HEK293 (cell line): ENCODE data around the gene KRTAP10-4.

ENCODE experiments used
- CTCF ChIA-PET: fragments of 350-600 bp; formaldehyde crosslinking; extraction: SDS; loops from one replicate; lab custom pipeline; 2021; ENCODE audit warnings: antibody characterized with exemption; lab: Yijun Ruan, JAX
- POLR2A ChIA-PET: fragments of 300-600 bp; formaldehyde crosslinking; extraction: SDS; loops from one replicate; lab custom pipeline; 2020; ENCODE audit warnings: antibody characterized with exemption, inconsistent platforms; lab: Yijun Ruan, JAX
- H3K27ac ChIP-seq: fragments of 200-500 bp; sonication (Bioruptor generic); 2 replicates; pipeline ENCODE4 v1.5.1; 2014; ENCODE audit warnings: low read depth, low read length, control low read depth, inconsistent platforms; ENCODE audit errors: extremely low read depth
- H3K36me3 ChIP-seq, 2 experiments: fragments of 200-500 bp in 1 of 2; sonication (Bioruptor generic) in 1 of 2; 1 replicate in 1 of 2; 2 replicates in 1 of 2; pipeline ENCODE4 v1.5.1; 2014 to 2017; ENCODE audit warnings: inconsistent platforms in 2 of 2, low read length in 2 of 2; ENCODE audit not compliant: control insufficient read depth in 2 of 2, insufficient read depth in 1 of 2
- H3K4me1 ChIP-seq: fragments of 200-500 bp; sonication (Bioruptor generic); 2 replicates; pipeline ENCODE4 v1.5.1; 2014; ENCODE audit warnings: mild to moderate bottlenecking, low read length, inconsistent platforms; ENCODE audit not compliant: control insufficient read depth, insufficient read depth
- H3K4me3 ChIP-seq: 2 replicates; pipeline ENCODE4 v1.5.1; 2011; ENCODE audit warnings: low read depth, mild to moderate bottlenecking, control low read depth, low read length, moderate library complexity
- H3K9me3 ChIP-seq: fragments of 200-500 bp; sonication (Bioruptor generic); 2 replicates; pipeline ENCODE4 v1.5.1; 2014; ENCODE audit warnings: low read depth, low read length, inconsistent platforms; ENCODE audit not compliant: control insufficient read depth, insufficient read depth
- BCL11A ChIP-seq: fragments of 450-650 bp; formaldehyde crosslinking; IDR thresholded peaks from 2 replicates; pipeline ENCODE4 v1.5.1; 2016; ENCODE audit warnings: low read depth, missing biosample characterization, missing genetic modification characterization
- MYNN ChIP-seq: fragments of 450-650 bp; formaldehyde crosslinking; IDR thresholded peaks from 2 replicates; pipeline ENCODE4 v1.5.1; 2016; ENCODE audit warnings: missing biosample characterization, missing genetic modification characterization, borderline replicate concordance
- OSR2 ChIP-seq: fragments of 450-650 bp; formaldehyde crosslinking; IDR thresholded peaks from 2 replicates; pipeline ENCODE4 v1.5.1; 2016; ENCODE audit warnings: missing biosample characterization, missing genetic modification characterization
- PRDM4 ChIP-seq: fragments of 450-650 bp; formaldehyde crosslinking; IDR thresholded peaks from 2 replicates; pipeline ENCODE4 v1.5.1; 2017; ENCODE audit warnings: missing biosample characterization, missing genetic modification characterization
- YY1 ChIP-seq: fragments of 450-650 bp; formaldehyde crosslinking; IDR thresholded peaks from 2 replicates; pipeline ENCODE4 v1.5.1; 2018; ENCODE audit warnings: missing biosample characterization, missing genetic modification characterization
- ZBTB21 ChIP-seq: fragments of 450-650 bp; formaldehyde crosslinking; IDR thresholded peaks from 2 replicates; pipeline ENCODE4 v1.5.1; 2017; ENCODE audit warnings: missing biosample characterization, missing genetic modification characterization
- ZBTB8A ChIP-seq: fragments of 450-650 bp; formaldehyde crosslinking; IDR thresholded peaks from 2 replicates; pipeline ENCODE4 v1.5.1; 2016; ENCODE audit warnings: missing biosample characterization, missing genetic modification characterization
- ZNF121 ChIP-seq: fragments of 450-650 bp; formaldehyde crosslinking; IDR thresholded peaks from 2 replicates; pipeline ENCODE4 v1.5.1; 2016; ENCODE audit warnings: missing biosample characterization, missing genetic modification characterization
- ZNF169 ChIP-seq: fragments of 450-650 bp; formaldehyde crosslinking; IDR thresholded peaks from 2 replicates; pipeline ENCODE4 v1.5.1; 2016; ENCODE audit warnings: missing biosample characterization, missing genetic modification characterization
- ZNF184 ChIP-seq: fragments of 450-650 bp; IDR thresholded peaks from 2 replicates; pipeline ENCODE4 v1.5.1; 2018; ENCODE audit warnings: missing biosample characterization, mild to moderate bottlenecking, missing genetic modification characterization
- ZNF211 ChIP-seq: fragments of 450-650 bp; formaldehyde crosslinking; IDR thresholded peaks from 2 replicates; pipeline ENCODE4 v1.5.1; 2016; ENCODE audit warnings: low read depth, missing biosample characterization, missing genetic modification characterization
- ZNF266 ChIP-seq: fragments of 450-650 bp; formaldehyde crosslinking; IDR thresholded peaks from 2 replicates; pipeline ENCODE4 v1.5.1; 2016; ENCODE audit warnings: missing biosample characterization, missing genetic modification characterization, low read depth
- ZNF280C ChIP-seq: fragments of 450-650 bp; formaldehyde crosslinking; IDR thresholded peaks from 2 replicates; pipeline ENCODE4 v1.5.1; 2016; ENCODE audit warnings: missing biosample characterization, missing genetic modification characterization
- ZNF335 ChIP-seq: fragments of 450-650 bp; formaldehyde crosslinking; conservative IDR thresholded peaks from 2 replicates; pipeline ENCODE4 v1.5.1; 2016; ENCODE audit warnings: missing biosample characterization, missing genetic modification characterization
- ZNF426 ChIP-seq: fragments of 450-650 bp; formaldehyde crosslinking; IDR thresholded peaks from 2 replicates; pipeline ENCODE4 v1.5.1; 2017; ENCODE audit warnings: missing biosample characterization, missing genetic modification characterization, mild to moderate bottlenecking, inconsistent platforms, moderate library complexity
- ZNF513 ChIP-seq: fragments of 450-650 bp; IDR thresholded peaks from 2 replicates; pipeline ENCODE4 v1.5.1; 2018; ENCODE audit warnings: missing biosample characterization, missing genetic modification characterization
- ZNF529 ChIP-seq: fragments of 450-650 bp; formaldehyde crosslinking; IDR thresholded peaks from 2 replicates; pipeline ENCODE4 v1.5.1; 2017; ENCODE audit warnings: missing genetic modification characterization, missing biosample characterization; ENCODE audit not compliant: insufficient replicate concordance
- ZNF549 ChIP-seq: fragments of 450-650 bp; IDR thresholded peaks from 2 replicates; pipeline ENCODE4 v1.5.1; 2018; ENCODE audit warnings: missing biosample characterization, missing genetic modification characterization, mild to moderate bottlenecking, inconsistent platforms, moderate library complexity
- ZNF561 ChIP-seq: fragments of 450-650 bp; IDR thresholded peaks from 2 replicates; pipeline ENCODE4 v1.5.1; 2018; ENCODE audit warnings: missing biosample characterization, missing genetic modification characterization, borderline replicate concordance
- ZNF624 ChIP-seq: fragments of 450-650 bp; formaldehyde crosslinking; IDR thresholded peaks from 2 replicates; pipeline ENCODE4 v1.5.1; 2017; ENCODE audit warnings: missing biosample characterization, missing genetic modification characterization
- ZNF776 ChIP-seq: fragments of 450-650 bp; formaldehyde crosslinking; IDR thresholded peaks from 2 replicates; pipeline ENCODE4 v1.5.0; 2017; ENCODE audit warnings: missing biosample characterization, missing genetic modification characterization, borderline replicate concordance
- ZNF843 ChIP-seq: fragments of 450-650 bp; formaldehyde crosslinking; IDR thresholded peaks from 2 replicates; pipeline ENCODE4 v1.5.1; 2016; ENCODE audit warnings: missing biosample characterization, missing genetic modification characterization
- ZSCAN23 ChIP-seq: fragments of 450-650 bp; formaldehyde crosslinking; IDR thresholded peaks from 2 replicates; pipeline ENCODE4 v1.5.1; 2016; ENCODE audit warnings: missing biosample characterization, missing genetic modification characterization
- TF ChIP-seq, protein P1 (sequence below): fragments of 450-650 bp; formaldehyde crosslinking; conservative IDR thresholded peaks from 2 replicates; pipeline ENCODE4 v1.5.1; 2016; ENCODE audit warnings: low read depth, missing biosample characterization, missing genetic modification characterization
- TF ChIP-seq, protein P2 (sequence below): fragments of 450-650 bp; formaldehyde crosslinking; IDR thresholded peaks from 2 replicates; pipeline ENCODE4 v1.5.1; 2017; ENCODE audit warnings: missing biosample characterization, missing genetic modification characterization

Gene KRTAP10-4

DNA sequence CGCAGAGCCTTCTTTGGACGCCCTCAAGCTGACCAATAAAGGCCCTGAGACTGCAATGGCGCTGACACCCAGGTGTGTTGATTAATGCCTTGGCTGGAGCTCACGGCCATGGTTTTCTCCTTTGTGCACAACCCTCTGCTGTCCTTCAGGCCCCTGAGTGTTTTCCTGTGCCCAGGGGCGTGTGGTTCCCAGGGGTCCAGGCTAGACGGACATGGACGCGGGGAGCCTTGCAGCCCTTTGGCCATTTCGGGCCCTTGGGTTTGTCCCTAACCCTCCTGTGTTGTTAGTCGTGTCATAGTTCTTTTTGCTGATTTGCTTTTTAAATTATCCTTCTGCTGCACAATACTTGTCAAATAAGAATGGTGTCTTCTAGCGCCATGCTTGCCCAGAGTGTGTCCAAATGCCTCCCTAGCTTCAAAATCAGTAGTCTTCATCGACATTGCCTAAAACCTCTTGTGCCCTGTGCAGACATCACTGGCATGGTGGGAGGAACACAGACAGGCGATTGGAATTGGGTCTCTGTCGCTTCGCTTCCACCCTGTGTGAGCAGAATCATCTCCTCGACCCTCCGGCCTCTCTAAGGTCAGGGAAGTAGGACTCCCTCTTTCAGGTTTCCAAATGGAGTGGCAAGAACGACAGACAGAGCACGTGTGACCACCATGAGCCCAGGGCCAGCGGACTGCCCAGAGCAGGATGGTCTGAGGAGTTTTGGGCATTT, 1.9 kb downstream of the KRTAP10-4 start (continued):
- TF ChIP-seq ZBTB8A = no peak
- no peak for TF ChIP-seq MYNN
- no peak for TF ChIP-seq ZNF624 (tag by site-specific recombination)
- TF ChIP-seq YY1 (tag by site-specific recombination) = no peak
- TF ChIP-seq ZNF776 = no peak
- no peak for TF ChIP-seq ZNF335 (tag by site-specific recombination)
- no peak for TF ChIP-seq ZNF169 (tag by site-specific recombination)
- no peak for TF ChIP-seq ZNF549 (tag by site-specific recombination)
- TF ChIP-seq ZNF184 (tag by site-specific recombination) = no peak
- no peak for TF ChIP-seq ZNF121
- TF ChIP-seq, protein P1, sequence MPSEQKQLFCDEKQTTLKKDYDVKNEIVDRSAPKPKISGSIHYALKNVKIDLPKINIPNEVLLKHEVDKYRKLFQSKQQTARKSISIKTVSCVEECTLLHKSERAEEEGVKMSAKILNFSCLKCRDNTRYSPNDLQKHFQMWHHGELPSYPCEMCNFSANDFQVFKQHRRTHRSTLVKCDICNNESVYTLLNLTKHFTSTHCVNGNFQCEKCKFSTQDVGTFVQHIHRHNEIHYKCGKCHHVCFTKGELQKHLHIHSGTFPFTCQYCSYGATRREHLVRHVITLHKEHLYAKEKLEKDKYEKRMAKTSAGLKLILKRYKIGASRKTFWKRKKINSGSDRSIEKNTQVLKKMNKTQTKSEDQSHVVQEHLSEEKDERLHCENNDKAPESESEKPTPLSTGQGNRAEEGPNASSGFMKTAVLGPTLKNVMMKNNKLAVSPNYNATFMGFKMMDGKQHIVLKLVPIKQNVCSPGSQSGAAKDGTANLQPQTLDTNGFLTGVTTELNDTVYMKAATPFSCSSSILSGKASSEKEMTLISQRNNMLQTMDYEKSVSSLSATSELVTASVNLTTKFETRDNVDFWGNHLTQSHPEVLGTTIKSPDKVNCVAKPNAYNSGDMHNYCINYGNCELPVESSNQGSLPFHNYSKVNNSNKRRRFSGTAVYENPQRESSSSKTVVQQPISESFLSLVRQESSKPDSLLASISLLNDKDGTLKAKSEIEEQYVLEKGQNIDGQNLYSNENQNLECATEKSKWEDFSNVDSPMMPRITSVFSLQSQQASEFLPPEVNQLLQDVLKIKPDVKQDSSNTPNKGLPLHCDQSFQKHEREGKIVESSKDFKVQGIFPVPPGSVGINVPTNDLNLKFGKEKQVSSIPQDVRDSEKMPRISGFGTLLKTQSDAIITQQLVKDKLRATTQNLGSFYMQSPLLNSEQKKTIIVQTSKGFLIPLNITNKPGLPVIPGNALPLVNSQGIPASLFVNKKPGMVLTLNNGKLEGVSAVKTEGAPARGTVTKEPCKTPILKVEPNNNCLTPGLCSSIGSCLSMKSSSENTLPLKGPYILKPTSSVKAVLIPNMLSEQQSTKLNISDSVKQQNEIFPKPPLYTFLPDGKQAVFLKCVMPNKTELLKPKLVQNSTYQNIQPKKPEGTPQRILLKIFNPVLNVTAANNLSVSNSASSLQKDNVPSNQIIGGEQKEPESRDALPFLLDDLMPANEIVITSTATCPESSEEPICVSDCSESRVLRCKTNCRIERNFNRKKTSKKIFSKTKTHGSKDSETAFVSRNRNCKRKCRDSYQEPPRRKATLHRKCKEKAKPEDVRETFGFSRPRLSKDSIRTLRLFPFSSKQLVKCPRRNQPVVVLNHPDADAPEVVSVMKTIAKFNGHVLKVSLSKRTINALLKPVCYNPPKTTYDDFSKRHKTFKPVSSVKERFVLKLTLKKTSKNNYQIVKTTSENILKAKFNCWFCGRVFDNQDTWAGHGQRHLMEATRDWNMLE (tag by site-specific recombination) = no peak

GRCh38 chr21:44576025-44576420, 2.5 kb downstream of the KRTAP10-4 start:
- POLR2A ChIA-PET = no interaction called here
- CTCF ChIA-PET = interaction anchor here (0.7 kb wide), 1 partner anchor 562 kb away, joined by 4 read pairs; no protein-coding TSS in a partner anchor
- no peaks in the 10 kb centered on the region for H3K9me3 ChIP-seq
- no peak for TF ChIP-seq ZNF280C (tag by site-specific recombination)
- TF ChIP-seq ZNF184 (tag by site-specific recombination) = no peak
- no peak for TF ChIP-seq ZNF266
- TF ChIP-seq ZNF529 (tag by site-specific recombination) = no peak
- no peak for TF ChIP-seq ZNF513 (tag by site-specific recombination)
- no peak for TF ChIP-seq PRDM4
- TF ChIP-seq ZBTB21 (tag by site-specific recombination) = no peak
- TF ChIP-seq ZNF561 (tag by site-specific recombination) = no peak
- no peak for TF ChIP-seq ZNF843 (tag by site-specific recombination)
- no peak for TF ChIP-seq ZNF211 (tag by site-specific recombination)
- no peak for TF ChIP-seq ZSCAN23
- TF ChIP-seq BCL11A (tag by site-specific recombination) = no peak
- TF ChIP-seq, protein P2, sequence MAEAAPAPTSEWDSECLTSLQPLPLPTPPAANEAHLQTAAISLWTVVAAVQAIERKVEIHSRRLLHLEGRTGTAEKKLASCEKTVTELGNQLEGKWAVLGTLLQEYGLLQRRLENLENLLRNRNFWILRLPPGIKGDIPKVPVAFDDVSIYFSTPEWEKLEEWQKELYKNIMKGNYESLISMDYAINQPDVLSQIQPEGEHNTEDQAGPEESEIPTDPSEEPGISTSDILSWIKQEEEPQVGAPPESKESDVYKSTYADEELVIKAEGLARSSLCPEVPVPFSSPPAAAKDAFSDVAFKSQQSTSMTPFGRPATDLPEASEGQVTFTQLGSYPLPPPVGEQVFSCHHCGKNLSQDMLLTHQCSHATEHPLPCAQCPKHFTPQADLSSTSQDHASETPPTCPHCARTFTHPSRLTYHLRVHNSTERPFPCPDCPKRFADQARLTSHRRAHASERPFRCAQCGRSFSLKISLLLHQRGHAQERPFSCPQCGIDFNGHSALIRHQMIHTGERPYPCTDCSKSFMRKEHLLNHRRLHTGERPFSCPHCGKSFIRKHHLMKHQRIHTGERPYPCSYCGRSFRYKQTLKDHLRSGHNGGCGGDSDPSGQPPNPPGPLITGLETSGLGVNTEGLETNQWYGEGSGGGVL (tag by site-specific recombination) = no peak
- no peak for TF ChIP-seq ZNF426 (tag by site-specific recombination)
- no peak for TF ChIP-seq OSR2 (tag by site-specific recombination)

More at GRCh38 chr21:44576025-44576420, 2.5 kb downstream of the KRTAP10-4 start:
- no peaks in the 10 kb centered on the region for H3K36me3 ChIP-seq
- no peak overlapping the region for H3K27ac ChIP-seq
- H3K4me3 ChIP-seq = no peak overlapping the region
- H3K4me1 ChIP-seq = no peaks in the 10 kb centered on the region
